ENCODE results near the gene NRG3. TPM values are rescaled to one million over a fixed set of nuclear protein-coding genes. Genes with fewer than 3 reads are reported as not detected.
A peak's percentile ranks its signal among the peaks of the same experiment; 100 is the strongest.

NRG3 gene
- total and polyA plus RNA-seq, 12 donors: 0.03 to 0.73 (median 0.13) TPM; not detected in 5

DNA sequence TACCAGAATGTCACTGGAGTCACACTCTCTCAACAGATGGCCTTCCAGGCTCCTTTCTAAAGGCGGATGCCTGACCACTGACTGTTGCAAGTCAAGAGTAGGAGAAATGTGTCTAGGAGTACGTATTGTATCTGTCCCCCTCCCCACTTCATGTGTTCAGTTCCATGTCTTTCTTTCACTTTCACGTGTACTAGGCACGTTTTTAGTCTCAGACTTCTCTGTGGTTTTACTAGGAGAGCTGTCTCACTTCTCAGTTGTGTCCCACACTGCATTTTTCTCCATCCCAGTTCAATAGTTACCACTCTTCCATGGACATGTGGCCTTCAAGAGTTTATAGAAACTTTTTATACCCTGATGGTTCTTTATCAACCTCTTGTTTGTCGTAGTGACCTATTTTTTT lies 893.0 kb downstream of the NRG3 start:
- Histone ChIP-seq H3K27ac (no peak overlapping the region), H3K4me3 (no peak overlapping the region), H3K4me1 (no peaks in the 10 kb centered on the region), H3K36me3 (no peaks in the 10 kb centered on the region), H3K9me3 (peaks cover 0 to 8% (median 0%) of the 10 kb centered on the region in 11 donors), H3K27me3 (no peaks in the 10 kb centered on the region)
- TF ChIP-seq, protein P1, sequence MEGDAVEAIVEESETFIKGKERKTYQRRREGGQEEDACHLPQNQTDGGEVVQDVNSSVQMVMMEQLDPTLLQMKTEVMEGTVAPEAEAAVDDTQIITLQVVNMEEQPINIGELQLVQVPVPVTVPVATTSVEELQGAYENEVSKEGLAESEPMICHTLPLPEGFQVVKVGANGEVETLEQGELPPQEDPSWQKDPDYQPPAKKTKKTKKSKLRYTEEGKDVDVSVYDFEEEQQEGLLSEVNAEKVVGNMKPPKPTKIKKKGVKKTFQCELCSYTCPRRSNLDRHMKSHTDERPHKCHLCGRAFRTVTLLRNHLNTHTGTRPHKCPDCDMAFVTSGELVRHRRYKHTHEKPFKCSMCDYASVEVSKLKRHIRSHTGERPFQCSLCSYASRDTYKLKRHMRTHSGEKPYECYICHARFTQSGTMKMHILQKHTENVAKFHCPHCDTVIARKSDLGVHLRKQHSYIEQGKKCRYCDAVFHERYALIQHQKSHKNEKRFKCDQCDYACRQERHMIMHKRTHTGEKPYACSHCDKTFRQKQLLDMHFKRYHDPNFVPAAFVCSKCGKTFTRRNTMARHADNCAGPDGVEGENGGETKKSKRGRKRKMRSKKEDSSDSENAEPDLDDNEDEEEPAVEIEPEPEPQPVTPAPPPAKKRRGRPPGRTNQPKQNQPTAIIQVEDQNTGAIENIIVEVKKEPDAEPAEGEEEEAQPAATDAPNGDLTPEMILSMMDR (IDR thresholded peaks at IDR 0.05): no peak
- intact Hi-C loops (cut with DNase I): no loop called here
- no peak for ATAC-seq
- whole genome bisulfite sequencing, 2 donors: 84 to 90% methylated on average over 5 of the region's 5 CpGs
- no peak for DNase-seq

DNA sequence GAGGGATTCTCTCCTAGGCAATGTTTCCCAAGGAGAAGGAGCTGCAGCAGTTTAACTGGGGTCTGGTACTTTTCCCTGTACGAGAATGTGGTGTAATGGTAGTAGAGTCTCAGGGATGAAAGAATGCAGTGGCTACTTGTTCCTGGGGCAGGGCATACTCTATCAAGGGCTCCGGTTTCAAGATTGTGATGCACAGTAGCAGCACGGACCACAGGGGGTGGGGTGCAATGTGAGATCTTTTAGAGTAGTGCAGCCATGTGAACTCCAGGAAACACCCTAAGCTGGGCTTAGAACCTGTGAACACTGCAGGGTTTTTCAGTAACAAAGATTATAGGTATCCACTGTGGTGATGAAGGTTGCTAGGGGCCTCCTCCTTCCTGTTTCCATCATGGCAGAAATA lies 903.9 kb downstream of the NRG3 start:
- TF ChIP-seq, protein P1 (IDR thresholded peaks at IDR 0.05): no peak
- no peaks in the 10 kb centered on the region for H3K4me1 ChIP-seq
- 58 to 79% methylated on average over 3 of the region's 3 CpGs for WGBS, 2 donors
- ATAC-seq (no peak), DNase-seq (no peak)
- H3K27ac ChIP-seq: no peak overlapping the region
- H3K9me3 ChIP-seq: peaks cover 0 to 21% (median 5%) of the 10 kb centered on the region in 11 donors
- intact Hi-C loops (cut with DNase I): no loop called here
- H3K4me3 ChIP-seq: no peak overlapping the region
- no peaks in the 10 kb centered on the region for H3K36me3 ChIP-seq
- H3K27me3 ChIP-seq: no peaks in the 10 kb centered on the region

DNA sequence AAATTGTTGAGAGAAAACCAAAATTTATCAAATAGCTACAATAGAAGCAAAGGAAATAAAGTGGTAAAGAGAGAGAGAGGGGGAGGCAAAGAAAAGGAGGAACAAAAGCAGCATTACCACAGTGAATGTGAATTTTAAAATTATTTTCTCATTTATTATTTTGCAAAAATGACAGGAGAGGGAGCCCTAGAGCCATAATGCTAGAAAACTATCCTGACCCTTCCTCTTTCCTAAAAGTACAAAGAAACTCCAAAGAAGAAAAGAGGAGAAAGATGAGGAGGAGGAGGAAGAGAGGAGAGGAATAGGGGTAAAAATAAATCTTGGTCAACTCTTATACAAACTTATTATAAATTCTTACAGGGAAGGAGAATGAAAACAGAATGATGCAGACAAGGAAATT lies 921.5 kb downstream of the NRG3 start:
- no peak for ATAC-seq
- TF ChIP-seq, protein P1 (IDR thresholded peaks at IDR 0.05): peak in 8 of 9 donors; percentile 22 to 62 (median 44)
- Histone ChIP-seq H3K36me3 (no peaks in the 10 kb centered on the region), H3K4me1 (peaks cover 0 to 5% (median 0%) of the 10 kb centered on the region in 9 donors), H3K27me3 (no peaks in the 10 kb centered on the region), H3K4me3 (no peak overlapping the region), H3K27ac (no peak overlapping the region), H3K9me3 (peaks cover 0 to 1% (median 0%) of the 10 kb centered on the region in 11 donors)
- no peak for DNase-seq
- intact Hi-C loops (cut with DNase I): loop anchor here in 7 of 10 donors (5.0 to 10.0 kb wide), 2 partner anchors 1076 to 1078 kb away; no protein-coding TSS in a partner anchor

DNA sequence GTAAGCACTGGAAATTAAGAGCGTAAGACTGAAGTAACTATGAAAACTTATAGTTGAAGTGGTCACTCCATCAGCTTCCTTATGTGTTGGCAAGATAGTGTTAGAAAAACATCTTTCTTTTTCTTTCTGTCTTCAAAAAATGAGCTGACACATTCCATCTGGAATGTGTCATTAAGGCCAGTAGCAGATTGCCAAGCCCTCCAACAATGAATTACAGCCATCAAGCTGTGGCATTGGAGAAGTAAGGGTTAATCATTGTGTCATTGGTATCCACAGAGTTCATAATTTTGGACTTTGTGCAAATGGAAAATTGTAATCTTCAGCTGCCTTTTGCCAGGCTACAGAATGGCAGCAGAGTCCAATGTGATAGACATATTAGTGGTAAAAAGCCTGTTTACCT lies 926.3 kb downstream of the NRG3 start:
- H3K27me3 ChIP-seq: no peaks in the 10 kb centered on the region
- peaks cover 0 to 4% (median 0%) of the 10 kb centered on the region in 9 donors for H3K4me1 ChIP-seq
- H3K27ac ChIP-seq: no peak overlapping the region
- WGBS, 2 donors: 98 to 100% methylated on average over 1 of the region's 1 CpG
- TF ChIP-seq, protein P1 (IDR thresholded peaks at IDR 0.05): no peak
- no peak for ATAC-seq
- intact Hi-C loops (cut with DNase I): loop anchor here in 2 of 10 donors (10.0 kb wide), 2 partner anchors 154 to 1084 kb away; no protein-coding TSS in a partner anchor
- no peaks in the 10 kb centered on the region for H3K36me3 ChIP-seq
- DNase-seq: no peak
- no peak overlapping the region for H3K4me3 ChIP-seq
- no peaks in the 10 kb centered on the region for H3K9me3 ChIP-seq

Measured in heart right ventricle (tissue), 16 donors.